H9 (cell line): ENCODE measurements around the gene PTPN12. TPM values are rescaled to one million over a fixed set of nuclear protein-coding genes. Genes with fewer than 3 reads are reported as not detected.
"Not testable (repeated sequence)": the region's sequence is repeated elsewhere in the genome, so short reads cannot be mapped to it uniquely, and the experiment has no call there.

Experiments used
- DNase-seq: peaks from one replicate; pipeline ENCODE4 v3.0.0-alpha.2; 2017
- H2AFZ ChIP-seq: one replicate; pipeline ENCODE4 v1.6.1; 2013; ENCODE audit warnings: mild to moderate bottlenecking, low read length, control low read depth, moderate library complexity
- H2AK5ac ChIP-seq: 2 replicates; pipeline ENCODE4 v1.6.1; 2013; ENCODE audit warnings: low read length, control low read depth, mixed read lengths; ENCODE audit not compliant: insufficient read length
- H2BK120ac ChIP-seq: one replicate; pipeline ENCODE4 v1.6.1; 2013; ENCODE audit warnings: low read depth, mild to moderate bottlenecking, low read length, control low read depth, inconsistent platforms; ENCODE audit not compliant: poor library complexity, severe bottlenecking
- H2BK12ac ChIP-seq: 2 replicates; pipeline ENCODE4 v1.6.1; 2013; ENCODE audit warnings: low read length, control low read depth, mixed read lengths, low read depth; ENCODE audit not compliant: insufficient read length
- H2BK15ac ChIP-seq: 2 replicates; pipeline ENCODE4 v1.6.1; 2013; ENCODE audit warnings: low read depth, low read length, control low read depth
- H2BK20ac ChIP-seq: one replicate; pipeline ENCODE4 v1.6.1; 2013; ENCODE audit warnings: low read depth, mild to moderate bottlenecking, low read length, control low read depth, inconsistent platforms; ENCODE audit not compliant: poor library complexity, severe bottlenecking
- H2BK5ac ChIP-seq: 2 replicates; pipeline ENCODE4 v1.6.1; 2013; ENCODE audit warnings: low read length, control low read depth, mixed read lengths; ENCODE audit not compliant: insufficient read length
- H3K14ac ChIP-seq: 2 replicates; pipeline ENCODE4 v1.6.1; 2013; ENCODE audit warnings: low read length, control low read depth; ENCODE audit not compliant: insufficient read depth
- H3K18ac ChIP-seq: 2 replicates; pipeline ENCODE4 v1.6.1; 2013; ENCODE audit warnings: low read depth, mild to moderate bottlenecking, mixed read lengths, low read length, control low read depth; ENCODE audit not compliant: insufficient read length
- H3K23ac ChIP-seq: 2 replicates; pipeline ENCODE4 v1.6.1; 2013; ENCODE audit warnings: low read length, control low read depth, mixed read lengths, low read depth; ENCODE audit not compliant: insufficient read length
- H3K23me2 ChIP-seq: 2 replicates; pipeline ENCODE4 v1.6.1; 2013; ENCODE audit warnings: low read depth, mild to moderate bottlenecking, mixed read lengths, low read length, control low read depth; ENCODE audit not compliant: insufficient read length, poor library complexity, severe bottlenecking
- H3K27ac ChIP-seq: 2 replicates; pipeline ENCODE4 v1.5.1; 2013; ENCODE audit warnings: low read length, control low read depth, mixed read lengths, low read depth; ENCODE audit not compliant: insufficient read length
- H3K27me3 ChIP-seq: 2 replicates; pipeline ENCODE4 v1.6.1; 2013; ENCODE audit warnings: low read length, control low read depth, inconsistent platforms; ENCODE audit not compliant: insufficient read depth
- H3K4ac ChIP-seq: 2 replicates; pipeline ENCODE4 v1.6.1; 2013; ENCODE audit warnings: low read depth, mild to moderate bottlenecking, control low read depth, inconsistent platforms, low read length, moderate library complexity
- H3K4me1 ChIP-seq: 2 replicates; pipeline ENCODE4 v1.6.1; 2013; ENCODE audit warnings: low read length, control low read depth, inconsistent platforms; ENCODE audit not compliant: insufficient read depth
- H3K4me2 ChIP-seq: 2 replicates; pipeline ENCODE4 v1.6.1; 2013; ENCODE audit warnings: low read length, control low read depth, mixed read lengths; ENCODE audit not compliant: insufficient read length, insufficient read depth
- H3K56ac ChIP-seq: 2 replicates; pipeline ENCODE4 v1.6.1; 2013; ENCODE audit warnings: low read depth, mild to moderate bottlenecking, mixed read lengths, low read length, control low read depth; ENCODE audit not compliant: insufficient read length
- H3K79me1 ChIP-seq: 2 replicates; pipeline ENCODE4 v1.6.1; 2013; ENCODE audit warnings: low read depth, mild to moderate bottlenecking, moderate library complexity, low read length, control low read depth, inconsistent platforms; ENCODE audit not compliant: insufficient read depth, poor library complexity, severe bottlenecking
- H3K79me2 ChIP-seq: 2 replicates; pipeline ENCODE4 v1.6.1; 2013; ENCODE audit warnings: low read length, control low read depth, inconsistent platforms; ENCODE audit not compliant: insufficient read depth
- H3K9ac ChIP-seq: 2 replicates; pipeline ENCODE4 v1.6.1; 2013; ENCODE audit warnings: low read length, control low read depth, mixed read lengths; ENCODE audit not compliant: insufficient read length; ENCODE audit errors: extremely low read depth
- H3K9me3 ChIP-seq: one replicate; pipeline ENCODE4 v1.6.1; 2013; ENCODE audit warnings: low read depth, low read length, inconsistent platforms; ENCODE audit not compliant: control insufficient read depth
- H3T11ph ChIP-seq: one replicate; pipeline ENCODE4 v1.6.1; 2013; ENCODE audit warnings: mild to moderate bottlenecking, low read length, control low read depth, inconsistent platforms
- H4K20me1 ChIP-seq: one replicate; pipeline ENCODE4 v1.6.1; 2013; ENCODE audit not compliant: control insufficient read depth, insufficient read length, insufficient read depth
- H4K5ac ChIP-seq: 2 replicates; pipeline ENCODE4 v1.6.1; 2013; ENCODE audit warnings: low read depth, mild to moderate bottlenecking, mixed read lengths, low read length, control low read depth; ENCODE audit not compliant: insufficient read length
- H4K8ac ChIP-seq: replicated peaks from 2 replicates; pipeline ENCODE4 v1.6.1; 2013; ENCODE audit warnings: low read length, control low read depth, mixed read lengths, low read depth; ENCODE audit not compliant: insufficient read length
- H4K91ac ChIP-seq: 2 replicates; pipeline ENCODE4 v1.6.1; 2013; ENCODE audit warnings: low read depth, mild to moderate bottlenecking, moderate library complexity, mixed read lengths, low read length, control low read depth; ENCODE audit not compliant: insufficient read length
- H3K27ac Mint-ChIP-seq, 3 experiments: 2 replicates in 2 of 3; 3 replicates in 1 of 3; pipeline ENCODE4 v1.8.0; 2020 to 2021; ENCODE audit warnings: mixed read lengths in 3 of 3, mild to moderate bottlenecking in 1 of 3, moderate library complexity in 1 of 3
- H3K27me3 Mint-ChIP-seq: 2 replicates; pipeline ENCODE4 v1.8.0; 2021; ENCODE audit warnings: low read depth, mild to moderate bottlenecking, moderate library complexity, mixed read lengths
- H3K36me3 Mint-ChIP-seq, 3 experiments: 2 replicates in 2 of 3; 3 replicates in 1 of 3; pipeline ENCODE4 v1.8.0; 2020 to 2021; ENCODE audit warnings: low read depth in 3 of 3, mixed read lengths in 3 of 3; ENCODE audit not compliant: insufficient read depth in 1 of 3
- H3K4me1 Mint-ChIP-seq, 2 experiments: 2 replicates each; pipeline ENCODE4 v1.8.0; 2020; ENCODE audit warnings: mixed read lengths in 2 of 2
- H3K4me3 Mint-ChIP-seq, 2 experiments: 2 replicates in 1 of 2; 3 replicates in 1 of 2; pipeline ENCODE4 v1.8.0; 2020 to 2021; ENCODE audit warnings: mild to moderate bottlenecking in 2 of 2, mixed read lengths in 2 of 2, moderate library complexity in 1 of 2
- H3K9me3 Mint-ChIP-seq, 2 experiments: 2 replicates in 1 of 2; 3 replicates in 1 of 2; pipeline ENCODE4 v1.8.0; 2020; ENCODE audit warnings: mild to moderate bottlenecking in 2 of 2, mixed read lengths in 2 of 2, moderate library complexity in 1 of 2
- CTCF ChIP-seq: fragments of 200-600 bp; sonication (generic); conservative IDR thresholded peaks from 3 replicates; pipeline ENCODE4 v1.8.0; 2021; ENCODE audit warnings: antibody characterized with exemption, mild to moderate bottlenecking
- WGBS: extraction: QIAGEN DNeasy Blood & Tissue Kit; methylation state at CpG from one replicate; pipeline ENCODE4 v1.1.7; 2013; ENCODE audit warnings: missing lambda C conversion rate, low lambda C conversion rate, mixed read lengths; ENCODE audit not compliant: insufficient read length; ENCODE audit errors: extremely low coverage; 5-methylcytosine and 5-hydroxymethylcytosine counted together
- total RNA-seq: library from RNA; stranded (reverse); gene quantifications from 2 replicates; pipeline ENCODE4 v1.2.1, GENCODE V29; 2021

Gene PTPN12
- total RNA-seq, 1 experiment from 2014 or later: 128 TPM

GRCh38 chr7:77532247-77532646 is 4.8 kb upstream of the PTPN12 start:
- Histone ChIP-seq H3K23ac (no peak overlapping the region), H4K91ac (no peak overlapping the region), H3K56ac (no peak overlapping the region), H3K14ac (no peak overlapping the region), H3K4me1 (no peaks in the 10 kb centered on the region), H4K20me1 (no peaks in the 10 kb centered on the region), H3K18ac (no peak overlapping the region), H2BK5ac (no peak overlapping the region), H2BK12ac (no peak overlapping the region), H2BK15ac (no peak overlapping the region), H4K8ac (no peak overlapping the region), H3K9me3 (no peaks in the 10 kb centered on the region), H3K79me2 (no peaks in the 10 kb centered on the region), H2BK120ac (no peak overlapping the region), H3K4me2 (no peak overlapping the region), H3K27me3 (no peaks in the 10 kb centered on the region), H4K5ac (no peak overlapping the region), H3K79me1 (no peaks in the 10 kb centered on the region), H3T11ph (no peak overlapping the region), H2BK20ac (no peak overlapping the region), H2AK5ac (no peak overlapping the region), H3K27ac (no peak overlapping the region), H3K9ac (no peak overlapping the region), H3K4ac (no peak overlapping the region), H2AFZ (no peak overlapping the region), H3K23me2 (peaks cover 6% of the 10 kb centered on the region)
- DNase-seq: no peak
- no peak overlapping the region; a peak in 1 of 7 replicates for H3K27ac Mint-ChIP-seq
- H3K4me3 Mint-ChIP-seq: no peak overlapping the region
- no peak for TF ChIP-seq CTCF
- H3K9me3 Mint-ChIP-seq: peaks cover 12 to 13% of the 10 kb centered on the region in 2 experiments
- H3K27me3 Mint-ChIP-seq: no peaks in the 10 kb centered on the region
- H3K36me3 Mint-ChIP-seq: peaks cover 3 to 12% (median 8%) of the 10 kb centered on the region in 3 experiments
- no CpG with 5 or more reads among the region's 5 CpGs for WGBS
- H3K4me1 Mint-ChIP-seq: peaks cover 0 to 2% of the 10 kb centered on the region in 2 experiments; a peak in 1 of 4 replicates

GRCh38 chr7:77532732-77533131 is 4.4 kb upstream of the PTPN12 start:
- not testable (repeated sequence) for H3K4ac ChIP-seq, H2AK5ac ChIP-seq, H4K91ac ChIP-seq, H3K4me1 ChIP-seq, H2BK120ac ChIP-seq, H3K4me1 Mint-ChIP-seq, H4K8ac ChIP-seq, H2BK5ac ChIP-seq, H3K18ac ChIP-seq, H3K27me3 ChIP-seq, H3K27me3 Mint-ChIP-seq, H3K4me2 ChIP-seq, H3T11ph ChIP-seq, H4K20me1 ChIP-seq, H3K4me3 Mint-ChIP-seq, H3K23me2 ChIP-seq, H3K27ac ChIP-seq, H2BK12ac ChIP-seq, H2AFZ ChIP-seq, DNase-seq, H3K9ac ChIP-seq, H3K23ac ChIP-seq, H3K9me3 ChIP-seq, H2BK15ac ChIP-seq, H2BK20ac ChIP-seq, H3K79me2 ChIP-seq, H4K5ac ChIP-seq, H3K56ac ChIP-seq, H3K27ac Mint-ChIP-seq, H3K14ac ChIP-seq, H3K79me1 ChIP-seq
- peaks cover 12 to 13% of the 10 kb centered on the region in 2 experiments for H3K9me3 Mint-ChIP-seq
- WGBS: no CpG with 5 or more reads among the region's 3 CpGs
- H3K36me3 Mint-ChIP-seq: peaks cover 3 to 12% (median 8%) of the 10 kb centered on the region in 3 experiments
